GM10248 (cell line): ENCODE data around the gene AP3D1.
A peak's percentile ranks its signal among the peaks of the same experiment; 100 is the strongest.

Source experiments
- CTCF ChIA-PET: fragments of 300-600 bp; sonication (Branson Sonifier 250); formaldehyde crosslinking; extraction: SDS; loops from one replicate; lab custom pipeline; 2021; ENCODE audit warnings: antibody characterized with exemption; lab: Yijun Ruan, JAX
- POLR2A ChIA-PET: fragments of 350-650 bp; sonication (Branson Sonifier 250); formaldehyde crosslinking; extraction: SDS; loops from one replicate; lab custom pipeline; 2020; ENCODE audit warnings: antibody characterized with exemption; lab: Yijun Ruan, JAX
- DNase-seq: peaks from one replicate; pipeline ENCODE4 v3.0.0; 2012; ENCODE audit errors: extremely low spot score
- CTCF ChIP-seq: IDR thresholded peaks from 2 replicates; pipeline ENCODE4 v1.5.1; 2012; ENCODE audit warnings: mild to moderate bottlenecking, low read depth; ENCODE audit errors: extremely low read depth, missing control alignments, control extremely low read depth

Gene AP3D1

GRCh38 chr19:2087621-2088100, 63.7 kb downstream of the AP3D1 start:
- TF ChIP-seq CTCF, result peak; percentile 51
- DNase-seq, result peak; percentile 58
- ChIA-PET POLR2A (interaction anchor here (0.6 to 1.2 kb wide), 3 partner anchors 36 to 819 kb away, joined by 3 to 4 read pairs (median 3); partner anchors contain the start of gene CIRBP), CTCF (interaction anchor here (0.8 to 1.8 kb wide), 6 partner anchors 8 to 68 kb away, joined by 3 to 7 read pairs (median 4); partner anchors contain the start of gene MOB3A)

- ChIA-PET POLR2A (interaction anchor here (0.5 to 1.2 kb wide), 4 partner anchors 35 to 818 kb away, joined by 3 to 4 read pairs (median 3); partner anchors contain the start of gene CIRBP), CTCF (interaction anchor here (0.7 to 1.8 kb wide), 7 partner anchors 8 to 68 kb away, joined by 3 to 7 read pairs (median 3); partner anchors contain the start of gene MOB3A)
These were observed 64.4 kb downstream of the AP3D1 start for GRCh38 chr19:2086695-2087620.

GRCh38 chr19:2084993-2085720, 66.2 kb downstream of the AP3D1 start:
- TF ChIP-seq CTCF, result no peak
- POLR2A ChIA-PET, result interaction anchor here (0.6 to 2.3 kb wide), 3 partner anchors 8 to 539 kb away, joined by 3 to 13 read pairs (median 3); no protein-coding TSS in a partner anchor
- peak; percentile 88 for DNase-seq
- CTCF ChIA-PET, result interaction anchor here (1.0 to 1.9 kb wide), 3 partner anchors 10 to 188 kb away, joined by 3 to 4 read pairs (median 3); no protein-coding TSS in a partner anchor

More at GRCh38 chr19:2086695-2087620, 64.4 kb downstream of the AP3D1 start:
- DNase-seq, result peak; percentile 48

GRCh38 chr19:2083174-2083854, 68.1 kb downstream of the AP3D1 start:
- CTCF ChIA-PET, result interaction anchor here (1.3 to 2.0 kb wide), 4 partner anchors 12 to 186 kb away, joined by 4 to 9 read pairs (median 6); no protein-coding TSS in a partner anchor
- no peak for TF ChIP-seq CTCF
- POLR2A ChIA-PET, result interaction anchor here (0.6 to 2.3 kb wide), 5 partner anchors 10 to 149 kb away, joined by 3 to 13 read pairs (median 6); no protein-coding TSS in a partner anchor
- DNase-seq, result peak; percentile 63

GRCh38 chr19:2081873-2082810, 69.2 kb downstream of the AP3D1 start:
- ChIA-PET POLR2A (interaction anchor here (0.7 kb wide), 2 partner anchors 40 to 56 kb away, joined by 3 read pairs; no protein-coding TSS in a partner anchor), CTCF (interaction anchor here (1.3 to 2.0 kb wide), 2 partner anchors 12 to 19 kb away, joined by 5 to 9 read pairs; no protein-coding TSS in a partner anchor)
- peak; percentile 59 for DNase-seq
- TF ChIP-seq CTCF, result no peak
